Muscle of leg (tissue), 11 donors: ENCODE data around the gene CHMP6. TPM values are rescaled to one million over a fixed set of nuclear protein-coding genes. Genes with fewer than 3 reads are reported as not detected.
A peak's percentile ranks its signal among the peaks of the same experiment; 100 is the strongest.

Experiments used
- DNase-seq: peaks from one replicate; pipeline ENCODE4 v3.0.0; 2013
- H3K27ac ChIP-seq: one replicate; pipeline ENCODE4 v1.5.1; 2013; ENCODE audit warnings: mild to moderate bottlenecking, low read length, control low read depth
- H3K27me3 ChIP-seq: one replicate; pipeline ENCODE4 v1.6.1; 2013; ENCODE audit warnings: low read length; ENCODE audit not compliant: control insufficient read depth, insufficient read depth
- H3K36me3 ChIP-seq: one replicate; pipeline ENCODE4 v1.6.1; 2013; ENCODE audit warnings: low read length; ENCODE audit not compliant: control insufficient read depth, insufficient read depth
- H3K4me1 ChIP-seq: one replicate; pipeline ENCODE4 v1.6.1; 2013; ENCODE audit warnings: low read length; ENCODE audit not compliant: control insufficient read depth, insufficient read depth
- H3K4me3 ChIP-seq: one replicate; pipeline ENCODE4 v1.5.1; 2013; ENCODE audit warnings: low read length, control low read depth
- H3K9me3 ChIP-seq: replicated peaks from 2 replicates; pipeline ENCODE4 v1.6.1; 2013; ENCODE audit warnings: low read depth, low read length; ENCODE audit not compliant: control insufficient read depth
- WGBS: methylation state at CpG from one replicate; pipeline ENCODE4 v1.1.5; 2013; ENCODE audit warnings: missing lambda C conversion rate; ENCODE audit not compliant: insufficient coverage; 5-methylcytosine and 5-hydroxymethylcytosine counted together
- polyA plus RNA-seq, 8 donors: library from polyadenylated mRNA; unstranded; fragments of 120-200 nt; gene quantifications; one replicate each; pipeline versions ENCODE4 v1.2.1 to v1.2.3, GENCODE V29; 2013; ENCODE audit warnings: inconsistent platforms in 1 of 8, low replicate concordance in 1 of 8; ENCODE audit not compliant: insufficient read length in 8 of 8, insufficient read depth in 1 of 8
- total RNA-seq: library from RNA; stranded (reverse); fragments of 120-200 nt; gene quantifications from one replicate; pipeline ENCODE4 v1.2.4, GENCODE V29; 2013

Gene CHMP6
- total and polyA plus RNA-seq, 9 donors: 7.8 to 32.1 (median 25.4) TPM

DNA sequence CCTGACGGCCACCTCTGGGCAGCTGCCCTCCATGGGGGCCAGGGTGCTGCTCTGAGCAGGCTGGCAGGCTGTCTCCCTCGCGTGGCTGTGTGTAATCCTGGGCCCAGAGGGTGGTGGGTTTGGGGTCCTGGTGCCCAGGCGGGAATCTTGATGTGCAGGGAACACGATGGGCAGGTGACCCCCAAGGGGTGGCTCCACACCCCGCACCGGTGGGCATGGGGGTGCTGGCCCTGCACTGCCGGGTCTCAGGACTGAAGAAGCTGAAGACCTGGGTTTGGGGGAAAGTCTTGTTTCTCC lies 8.6 kb downstream of the CHMP6 start:
- 98% methylated on average over 5 of the region's 8 CpGs for whole genome bisulfite sequencing
- Histone ChIP-seq H3K9me3 (no peaks in the 10 kb centered on the region), H3K4me3 (no peak overlapping the region), H3K4me1 (peaks cover 39% of the 10 kb centered on the region), H3K27ac (no peak overlapping the region), H3K36me3 (peaks cover 54% of the 10 kb centered on the region), H3K27me3 (peaks cover 27% of the 10 kb centered on the region)
- DNase-seq: peak; percentile 5

DNA sequence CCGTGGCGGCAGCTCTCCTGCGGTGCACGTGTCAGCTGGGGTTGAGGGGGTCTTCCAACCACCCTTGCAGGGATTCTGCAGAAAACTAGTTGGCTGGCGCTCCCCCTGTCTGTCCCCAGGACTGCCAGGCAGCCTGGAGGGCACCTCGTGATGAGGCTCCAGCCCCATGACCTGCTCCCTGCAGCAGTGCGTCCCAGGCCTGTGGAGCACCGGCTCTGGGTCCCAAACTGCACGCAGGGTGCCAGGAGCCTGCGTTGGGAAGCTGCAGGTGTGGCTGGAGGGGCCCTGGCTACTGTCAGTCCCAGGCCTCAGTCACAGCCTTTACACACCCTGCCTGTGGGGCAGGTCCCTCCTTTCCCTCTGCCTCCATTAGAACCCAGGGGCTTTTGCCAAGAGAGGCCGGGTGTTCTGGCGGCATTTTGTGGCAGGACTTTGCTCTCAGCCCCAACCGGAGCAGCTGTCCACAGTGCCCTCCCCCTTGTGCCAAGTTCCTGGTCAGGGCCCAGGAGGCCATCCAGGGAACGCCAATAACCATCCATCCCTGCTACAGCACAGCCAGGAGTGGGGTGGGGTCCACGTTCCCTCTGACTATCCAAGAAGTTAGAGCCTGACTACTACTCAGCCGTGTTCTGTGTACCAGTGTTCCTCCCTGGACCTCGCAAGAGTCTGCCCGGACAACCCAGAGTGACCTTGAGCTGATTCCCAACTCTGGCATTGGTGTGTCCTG lies 9.2 kb downstream of the CHMP6 start:
- WGBS: 63% methylated on average over 17 of the region's 18 CpGs
- Histone ChIP-seq H3K27ac (peak overlapping the region; percentile 49), H3K36me3 (peaks cover 49% of the 10 kb centered on the region), H3K4me1 (peaks cover 39% of the 10 kb centered on the region), H3K9me3 (no peaks in the 10 kb centered on the region), H3K4me3 (no peak overlapping the region), H3K27me3 (peaks cover 31% of the 10 kb centered on the region)
- peak; percentile 69 for DNase-seq

DNA sequence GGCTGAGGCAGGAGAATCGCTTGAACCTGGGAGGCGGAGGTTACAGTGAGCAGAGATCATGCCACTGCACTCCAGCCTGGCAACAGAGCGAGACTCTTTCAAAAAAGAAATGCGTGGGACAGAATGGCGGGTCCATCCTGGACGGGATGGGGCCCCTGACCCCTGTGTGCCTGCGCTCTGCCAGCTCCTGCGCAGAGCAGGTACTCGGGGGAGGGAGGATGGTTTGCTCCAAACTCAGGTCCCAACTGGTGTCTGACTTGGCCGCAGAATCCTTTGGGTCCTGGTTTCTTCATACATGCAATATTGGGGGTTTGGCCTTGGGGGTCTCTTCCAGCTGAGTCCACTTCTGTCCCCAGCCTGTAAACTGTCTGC lies 10.4 kb downstream of the CHMP6 start:
- peaks cover 40% of the 10 kb centered on the region for H3K27me3 ChIP-seq
- no peak overlapping the region for H3K4me3 ChIP-seq
- H3K36me3 ChIP-seq: peaks cover 37% of the 10 kb centered on the region
- H3K4me1 ChIP-seq: peaks cover 39% of the 10 kb centered on the region
- WGBS: 89% methylated on average over 5 of the region's 10 CpGs
- DNase-seq: peak; percentile 4
- no peak overlapping the region for H3K27ac ChIP-seq
- H3K9me3 ChIP-seq: no peaks in the 10 kb centered on the region

DNA sequence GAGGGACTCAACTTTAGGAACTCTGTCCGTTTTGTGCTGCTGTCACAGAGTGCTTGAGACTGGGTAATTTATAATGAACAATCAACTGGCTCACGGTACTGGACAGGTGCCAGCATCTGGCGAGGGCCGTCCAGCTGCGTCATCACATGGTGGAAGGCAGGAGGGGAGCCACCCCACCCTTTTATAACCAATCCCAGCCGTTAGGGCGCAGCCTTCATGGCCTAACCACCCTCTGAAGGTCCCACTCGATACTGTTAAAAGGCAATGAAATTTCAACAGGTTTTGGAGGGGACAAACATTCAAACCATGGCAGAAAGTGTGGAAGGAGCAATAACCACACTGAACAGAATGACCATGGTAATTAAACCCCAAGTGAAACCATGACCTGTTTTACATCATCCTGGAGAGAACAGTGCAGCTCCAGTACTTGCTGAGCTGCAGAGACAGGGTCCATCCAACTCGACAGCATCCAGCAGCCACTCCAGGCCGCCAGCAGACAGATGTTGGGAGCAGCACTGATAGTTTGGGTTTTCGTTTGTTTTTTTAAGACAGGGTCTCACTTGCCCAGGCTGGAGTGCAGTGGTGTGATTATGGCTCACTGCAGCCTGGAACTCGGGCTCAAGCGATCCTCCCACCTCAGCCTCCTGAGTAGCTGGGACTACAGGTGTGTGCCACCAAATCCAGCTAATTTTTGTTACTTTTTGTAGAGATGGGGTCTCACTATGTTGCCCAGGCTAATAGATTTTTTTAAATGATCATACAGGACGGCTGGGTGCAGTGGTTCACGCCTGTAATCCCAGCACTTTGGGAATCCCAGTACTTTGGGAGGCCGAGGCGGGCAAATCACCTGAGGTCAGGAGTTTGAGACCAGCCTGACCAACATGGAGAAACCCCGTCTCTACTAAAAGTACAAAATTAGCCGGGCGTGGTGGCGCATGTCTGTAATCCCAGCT lies 11.0 kb downstream of the CHMP6 start:
- Histone ChIP-seq H3K27me3 (peaks cover 41% of the 10 kb centered on the region), H3K36me3 (peaks cover 30% of the 10 kb centered on the region), H3K27ac (no peak overlapping the region), H3K4me3 (no peak overlapping the region), H3K4me1 (peaks cover 39% of the 10 kb centered on the region), H3K9me3 (no peaks in the 10 kb centered on the region)
- WGBS: 18% methylated on average over 9 of the region's 21 CpGs
- DNase-seq: peak; percentile 64

DNA sequence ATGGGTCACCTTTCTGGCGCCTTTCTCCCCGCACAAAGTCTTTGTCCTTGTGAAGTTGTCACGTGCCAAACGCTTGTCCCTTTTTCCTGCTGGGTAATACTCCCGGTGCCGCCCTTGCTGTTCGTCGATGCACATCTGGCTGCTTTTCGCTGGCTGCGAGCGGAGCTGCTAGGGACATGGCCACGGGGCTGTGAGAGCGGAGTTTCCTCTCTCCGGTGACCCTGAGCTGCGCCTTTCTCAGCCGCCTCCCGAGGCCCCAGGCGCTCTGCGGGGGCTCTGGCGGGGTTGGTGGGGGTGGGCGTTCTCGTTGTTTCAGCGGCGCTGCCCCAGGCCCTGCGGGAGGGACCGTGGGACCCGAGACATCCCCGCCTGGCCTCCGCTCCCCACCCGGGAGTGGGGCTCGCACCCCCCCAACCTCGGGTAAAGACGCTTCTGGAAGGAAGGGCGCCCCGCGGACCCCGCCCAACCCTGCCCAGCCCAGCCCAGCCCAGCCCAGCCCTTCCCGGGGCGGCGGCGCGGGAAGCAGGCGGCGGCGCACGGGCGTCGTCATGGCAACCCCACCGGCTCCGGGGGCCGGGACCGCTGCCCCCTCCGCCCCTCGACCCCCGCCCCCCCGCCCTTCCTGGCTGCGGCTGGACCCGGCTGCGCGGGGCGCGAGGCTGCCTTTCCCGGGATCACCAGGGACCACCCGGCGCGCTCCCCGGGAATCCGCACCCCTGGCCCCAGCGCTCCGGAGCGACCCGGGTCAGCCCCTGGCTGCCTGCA lies 12.3 kb downstream of the CHMP6 start:
- H3K36me3 ChIP-seq: peaks cover 18% of the 10 kb centered on the region
- no peak for DNase-seq
- WGBS: 2% methylated on average over 40 of the region's 72 CpGs
- H3K27ac ChIP-seq: no peak overlapping the region
- peaks cover 41% of the 10 kb centered on the region for H3K27me3 ChIP-seq
- H3K9me3 ChIP-seq: no peaks in the 10 kb centered on the region
- peak overlapping the region; percentile 29 for H3K4me3 ChIP-seq
- peaks cover 39% of the 10 kb centered on the region for H3K4me1 ChIP-seq

DNA sequence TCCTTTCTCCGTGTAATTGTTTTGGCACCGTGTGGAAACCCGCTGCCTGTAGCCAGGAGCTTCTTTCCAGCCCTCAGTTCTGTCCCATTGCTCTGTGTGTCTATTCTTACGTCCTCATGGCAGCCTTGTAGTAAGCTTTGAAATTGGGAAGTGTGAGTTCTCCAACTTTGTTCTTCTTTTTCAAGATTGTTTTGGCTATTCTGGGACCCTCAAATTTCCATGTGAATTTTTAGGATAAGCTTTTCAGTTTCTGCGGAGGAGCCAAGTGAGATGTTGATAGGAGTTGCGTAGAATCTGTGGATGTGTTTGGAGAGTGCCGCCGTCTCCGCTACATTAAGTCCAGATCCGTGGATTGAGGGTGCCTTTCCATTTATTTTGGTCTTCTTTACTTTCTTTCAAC lies 15.2 kb downstream of the CHMP6 start:
- H3K4me1 ChIP-seq: peaks cover 21% of the 10 kb centered on the region
- DNase-seq: peak; percentile 61
- H3K9me3 ChIP-seq: peaks cover 6% of the 10 kb centered on the region
- H3K36me3 ChIP-seq: no peaks in the 10 kb centered on the region
- peaks cover 44% of the 10 kb centered on the region for H3K27me3 ChIP-seq
- H3K27ac ChIP-seq: no peak overlapping the region
- WGBS: 63% methylated on average over 3 of the region's 10 CpGs
- no peak overlapping the region for H3K4me3 ChIP-seq

DNA sequence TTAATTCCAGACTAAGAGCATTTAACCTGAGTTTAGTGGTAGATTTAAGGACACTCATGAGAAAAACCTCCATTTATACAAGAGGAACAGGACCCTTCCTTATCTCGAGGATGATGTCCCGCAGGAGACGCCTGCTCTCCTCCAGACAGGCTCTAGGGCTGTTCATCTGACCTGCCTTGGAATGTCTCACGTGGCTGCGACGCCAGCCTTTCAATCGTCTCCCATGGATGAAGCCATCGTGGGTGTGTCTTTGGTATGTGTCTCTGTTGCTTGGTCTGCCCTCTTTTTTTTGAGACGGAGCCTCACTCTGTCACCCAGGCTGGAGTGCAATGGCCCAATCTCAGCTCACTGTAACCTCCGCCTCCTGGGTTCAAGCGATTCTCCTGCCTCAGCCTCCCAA lies 16.5 kb downstream of the CHMP6 start:
- no peaks in the 10 kb centered on the region for H3K36me3 ChIP-seq
- no peak for DNase-seq
- peaks cover 6% of the 10 kb centered on the region for H3K9me3 ChIP-seq
- 59% methylated on average over 9 of the region's 11 CpGs for WGBS
- peaks cover 12% of the 10 kb centered on the region for H3K4me1 ChIP-seq
- H3K4me3 ChIP-seq: no peak overlapping the region
- H3K27ac ChIP-seq: no peak overlapping the region
- H3K27me3 ChIP-seq: peaks cover 36% of the 10 kb centered on the region

DNA sequence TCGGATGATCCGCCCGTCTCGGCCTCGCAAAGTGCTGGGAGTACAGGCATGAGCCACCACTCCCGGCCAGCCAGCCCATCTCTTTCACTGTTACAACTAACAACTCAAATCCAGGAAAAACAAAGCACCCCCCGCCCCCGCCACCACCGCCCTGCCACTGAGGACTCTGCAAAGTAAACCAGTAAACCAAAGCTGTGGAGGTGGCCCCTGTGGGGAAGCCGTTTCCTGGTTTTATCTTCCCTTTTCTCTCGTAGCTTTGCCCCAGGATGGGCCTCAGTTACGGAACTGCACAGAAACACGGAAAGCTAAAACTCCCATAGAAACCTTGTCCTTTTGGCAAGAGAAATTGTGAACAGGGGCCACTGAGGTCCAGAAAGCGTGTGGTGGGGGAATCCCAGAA lies 17.5 kb downstream of the CHMP6 start:
- 59% methylated on average over 8 of the region's 14 CpGs for WGBS
- no peak overlapping the region for H3K27ac ChIP-seq
- peaks cover 28% of the 10 kb centered on the region for H3K27me3 ChIP-seq
- H3K4me1 ChIP-seq: peaks cover 10% of the 10 kb centered on the region
- peaks cover 6% of the 10 kb centered on the region for H3K9me3 ChIP-seq
- peak; percentile 44 for DNase-seq
- H3K36me3 ChIP-seq: no peaks in the 10 kb centered on the region
- no peak overlapping the region for H3K4me3 ChIP-seq

DNA sequence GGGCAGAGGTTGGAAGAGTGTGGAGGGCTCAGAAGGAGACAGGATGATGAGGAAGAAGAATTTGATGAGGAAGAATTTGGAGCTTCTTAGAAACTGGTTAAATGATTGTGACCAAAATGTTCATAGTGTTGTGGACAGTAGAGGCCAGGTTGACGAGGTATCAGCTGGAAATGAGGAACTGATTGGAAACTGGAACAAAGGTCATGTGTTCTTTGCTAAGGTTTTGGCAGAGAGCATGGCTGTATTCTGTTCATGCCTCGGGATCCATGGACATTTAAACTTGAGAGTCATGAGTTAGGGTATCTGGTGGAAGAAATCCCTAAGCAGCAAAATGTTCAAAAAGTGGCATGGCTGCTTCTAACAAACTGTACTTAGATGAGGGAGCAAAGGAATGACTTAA lies 19.3 kb downstream of the CHMP6 start:
- WGBS: 83% methylated on average over 2 of the region's 2 CpGs
- Histone ChIP-seq H3K4me3 (no peak overlapping the region), H3K27me3 (peaks cover 11% of the 10 kb centered on the region), H3K9me3 (peaks cover 6% of the 10 kb centered on the region), H3K27ac (no peak overlapping the region), H3K4me1 (peaks cover 7% of the 10 kb centered on the region), H3K36me3 (no peaks in the 10 kb centered on the region)
- peak; percentile 5 for DNase-seq

DNA sequence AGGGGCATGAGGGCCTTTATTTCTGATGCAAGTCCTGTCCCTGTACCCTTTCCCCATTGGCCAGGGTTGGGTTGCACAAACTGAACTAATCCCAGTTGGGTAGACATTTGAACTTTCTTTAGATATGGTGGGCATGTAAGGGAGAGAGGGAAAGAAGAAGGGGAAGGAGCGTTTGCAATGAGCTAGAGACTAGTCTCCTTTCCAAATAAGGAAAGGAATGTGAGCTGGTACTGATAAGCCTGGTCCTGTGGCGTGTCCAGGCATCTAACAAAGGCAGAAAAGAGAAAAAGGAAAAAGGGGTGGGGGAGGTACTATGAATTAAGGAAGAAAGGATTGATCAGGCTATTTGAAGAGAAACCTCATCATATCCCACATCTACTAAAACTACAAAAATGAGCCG lies 20.3 kb downstream of the CHMP6 start:
- H3K9me3 ChIP-seq: peaks cover 11% of the 10 kb centered on the region
- H3K4me3 ChIP-seq: no peak overlapping the region
- H3K4me1 ChIP-seq: peaks cover 7% of the 10 kb centered on the region
- H3K36me3 ChIP-seq: no peaks in the 10 kb centered on the region
- no peak for DNase-seq
- no peak overlapping the region for H3K27ac ChIP-seq
- H3K27me3 ChIP-seq: peaks cover 4% of the 10 kb centered on the region
- WGBS: no CpG with 5 or more reads among the region's 3 CpGs
